WTC11 (cell line): ENCODE results near the gene FANCI. TPM values are rescaled to one million over a fixed set of nuclear protein-coding genes. Genes with fewer than 3 reads are reported as not detected.

Experiments
- ATAC-seq: fragments of 200-7000 bp; cut with Tn5 transposase; 2 replicates; pipeline ENCODE4 v1.10.0; 2021; ENCODE audit warnings: mild to moderate bottlenecking, moderate library complexity
- CTCF ChIA-PET: fragments of 300-600 bp; sonication (Branson Sonifier 250); formaldehyde crosslinking; loops from one replicate; lab custom pipeline; 2021; ENCODE audit warnings: antibody characterized with exemption; lab: Charles Lee
- POLR2A ChIA-PET: fragments of 350-600 bp; sonication (Branson Sonifier 250); formaldehyde crosslinking; loops from one replicate; lab custom pipeline; 2021; ENCODE audit warnings: antibody characterized with exemption; lab: Charles Lee
- DNase-seq: peaks from one replicate; pipeline ENCODE4 v3.0.0; 2021; ENCODE audit warnings: low spot score
- H3K27ac Mint-ChIP-seq: 2 replicates; pipeline ENCODE4 v1.8.0; 2021; ENCODE audit warnings: mixed read lengths
- H3K27me3 Mint-ChIP-seq: 2 replicates; pipeline ENCODE4 v1.8.0; 2021; ENCODE audit warnings: low read depth, mild to moderate bottlenecking, moderate library complexity, mixed read lengths
- H3K36me3 Mint-ChIP-seq: 2 replicates; pipeline ENCODE4 v1.8.0; 2021; ENCODE audit warnings: mixed read lengths
- H3K4me1 Mint-ChIP-seq: 2 replicates; pipeline ENCODE4 v1.8.0; 2022; ENCODE audit warnings: mixed read lengths
- H3K4me3 Mint-ChIP-seq: 2 replicates; pipeline ENCODE4 v1.8.0; 2021; ENCODE audit warnings: mild to moderate bottlenecking, moderate library complexity, mixed read lengths
- H3K9me3 Mint-ChIP-seq: 2 replicates; pipeline ENCODE4 v1.8.0; 2021; ENCODE audit warnings: mixed read lengths
- CBFB ChIP-seq: sonication (generic); formaldehyde crosslinking; IDR thresholded peaks from 2 replicates; pipeline ENCODE4 v1.8.1; 2022; ENCODE audit warnings: mild to moderate bottlenecking, low read depth, missing genetic modification reagents
- CREB1 ChIP-seq: sonication (generic); formaldehyde crosslinking; IDR thresholded peaks from 2 replicates; pipeline ENCODE4 v1.8.0; 2023; ENCODE audit warnings: mild to moderate bottlenecking, missing genetic modification reagents
- ETV6 ChIP-seq: sonication (generic); formaldehyde crosslinking; IDR thresholded peaks from 2 replicates; pipeline ENCODE4 v1.8.1; 2022; ENCODE audit warnings: mild to moderate bottlenecking, missing genetic modification reagents
- IRF2 ChIP-seq: sonication (generic); formaldehyde crosslinking; IDR thresholded peaks from 2 replicates; pipeline ENCODE4 v1.8.0; 2022; ENCODE audit warnings: low read depth, missing genetic modification reagents, borderline replicate concordance
- KAT7 ChIP-seq: sonication (generic); formaldehyde crosslinking; IDR thresholded peaks from 2 replicates; pipeline ENCODE4 v1.8.1; 2023; ENCODE audit warnings: missing genetic modification reagents, mild to moderate bottlenecking, borderline replicate concordance
- MXD4 ChIP-seq: fragments of 250-450 bp; sonication (Bioruptor Pico); IDR thresholded peaks from 2 replicates; pipeline ENCODE4 v1.8.0; 2021; ENCODE audit warnings: mild to moderate bottlenecking, moderate library complexity, borderline replicate concordance
- NFE2L1 ChIP-seq: sonication (generic); formaldehyde crosslinking; IDR thresholded peaks from 2 replicates; pipeline ENCODE4 v1.8.1; 2023; ENCODE audit warnings: missing genetic modification reagents
- PRRX2 ChIP-seq: fragments of 250-450 bp; sonication (Bioruptor Pico); IDR thresholded peaks from 2 replicates; pipeline ENCODE4 v1.8.0; 2021; ENCODE audit warnings: mild to moderate bottlenecking
- STAT6 ChIP-seq: sonication (generic); formaldehyde crosslinking; conservative IDR thresholded peaks from 2 replicates; pipeline ENCODE4 v1.8.1; 2023; ENCODE audit warnings: mild to moderate bottlenecking, low read depth, missing genetic modification reagents, moderate library complexity
- TEAD4 ChIP-seq: sonication (generic); formaldehyde crosslinking; IDR thresholded peaks from 2 replicates; pipeline ENCODE4 v1.8.0; 2022; ENCODE audit warnings: mild to moderate bottlenecking, missing genetic modification reagents
- USF2 ChIP-seq: sonication (generic); formaldehyde crosslinking; IDR thresholded peaks from 2 replicates; pipeline ENCODE4 v1.8.1; 2023; ENCODE audit warnings: mild to moderate bottlenecking, missing genetic modification reagents, moderate library complexity
- ZNF138 ChIP-seq: sonication (generic); formaldehyde crosslinking; conservative IDR thresholded peaks from 2 replicates; pipeline ENCODE4 v1.8.1; 2022; ENCODE audit warnings: mild to moderate bottlenecking, moderate library complexity, missing genetic modification reagents
- ZNF423 ChIP-seq: fragments of 250-450 bp; sonication (Bioruptor Pico); IDR thresholded peaks from 2 replicates; pipeline ENCODE4 v2.1.2; 2022; ENCODE audit warnings: mild to moderate bottlenecking, moderate library complexity
- ZNF532 ChIP-seq: fragments of 250-450 bp; sonication (Bioruptor Pico); IDR thresholded peaks from 2 replicates; pipeline ENCODE4 v1.9.0; 2021; ENCODE audit warnings: mild to moderate bottlenecking, borderline replicate concordance
- total RNA-seq: library from RNA; stranded (reverse); gene quantifications from 3 replicates; pipeline ENCODE4 v1.2.3, GENCODE V29; 2021
- TF ChIP-seq, protein P1 (sequence below): fragments of 250-450 bp; sonication (Bioruptor Pico); IDR thresholded peaks from 2 replicates; pipeline ENCODE4 v1.9.0; 2021; ENCODE audit warnings: mild to moderate bottlenecking
- TF ChIP-seq, protein P2 (sequence below): sonication (generic); formaldehyde crosslinking; IDR thresholded peaks from 2 replicates; pipeline ENCODE4 v1.8.1; 2022; ENCODE audit warnings: low read depth, missing genetic modification reagents, borderline replicate concordance

Gene FANCI
- total RNA-seq, 1 experiment from 2014 or later: 108 TPM

DNA sequence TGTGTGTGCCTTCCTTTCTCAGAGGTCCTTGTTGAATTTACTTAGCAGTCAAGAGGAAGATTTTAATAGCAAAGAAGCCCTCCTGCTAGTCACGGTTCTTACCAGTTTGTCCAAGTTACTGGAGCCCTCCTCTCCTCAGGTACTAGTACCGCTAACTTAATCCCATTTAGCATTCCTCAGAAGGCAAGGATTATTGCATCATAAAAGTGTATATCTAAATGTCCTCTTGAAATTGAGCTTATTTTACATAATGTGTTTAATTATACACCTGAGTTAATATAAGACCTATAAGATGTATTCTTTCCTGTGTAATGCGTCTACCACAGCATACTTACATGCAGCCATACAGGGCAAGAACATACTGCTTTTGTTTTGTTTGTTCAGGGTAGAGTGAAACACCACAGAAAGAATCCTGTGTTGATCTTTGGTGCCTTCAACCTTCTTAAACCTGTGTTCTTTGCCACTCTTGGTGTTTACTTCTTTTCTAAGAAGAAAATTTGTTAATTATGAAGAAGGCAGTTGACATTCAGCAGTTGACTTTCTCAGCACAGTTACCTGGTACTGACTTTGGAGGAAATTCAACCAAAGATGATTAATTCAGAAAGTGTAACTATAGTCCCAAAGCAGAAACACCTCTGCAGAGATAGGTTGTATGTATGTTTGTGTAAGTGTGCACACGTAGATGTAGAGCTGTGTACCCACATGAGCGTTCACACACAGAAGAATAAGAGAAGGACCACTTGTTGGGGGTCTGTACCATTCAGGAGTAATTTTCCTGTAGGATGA lies 57.7 kb downstream of the FANCI start:
- POLR2A ChIA-PET: no interaction called here
- H3K27me3 Mint-ChIP-seq: no peaks in the 10 kb centered on the region

DNA sequence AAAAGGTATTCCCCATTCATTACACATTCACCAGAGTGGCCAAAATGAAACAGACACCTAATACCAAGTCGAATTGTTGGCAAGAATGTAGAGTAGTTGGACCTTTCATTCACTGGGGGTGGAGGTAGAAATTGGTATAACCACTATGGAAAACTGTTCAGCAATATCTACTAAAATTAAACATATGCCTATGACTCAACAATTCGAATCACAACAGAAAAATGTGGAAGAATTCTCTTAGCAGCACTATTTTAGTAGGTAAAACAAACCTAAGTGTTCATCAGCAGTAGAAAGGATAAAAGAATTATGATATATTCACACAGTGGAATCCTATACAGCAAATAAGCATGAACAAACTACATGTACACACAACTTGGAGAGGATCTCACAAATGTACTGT lies 60.2 kb downstream of the FANCI start:
- TF ChIP-seq, protein P1, sequence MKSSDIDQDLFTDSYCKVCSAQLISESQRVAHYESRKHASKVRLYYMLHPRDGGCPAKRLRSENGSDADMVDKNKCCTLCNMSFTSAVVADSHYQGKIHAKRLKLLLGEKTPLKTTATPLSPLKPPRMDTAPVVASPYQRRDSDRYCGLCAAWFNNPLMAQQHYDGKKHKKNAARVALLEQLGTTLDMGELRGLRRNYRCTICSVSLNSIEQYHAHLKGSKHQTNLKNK: no peak
- no peak for TF ChIP-seq CREB1 (CRISPR knock-in tag)
- H3K27me3 Mint-ChIP-seq: no peaks in the 10 kb centered on the region
- H3K36me3 Mint-ChIP-seq: peaks cover 83% of the 10 kb centered on the region
- H3K27ac Mint-ChIP-seq: no peak overlapping the region
- CTCF ChIA-PET: interaction anchor here (2.8 kb wide), 1 partner anchor 97 kb away, joined by 7 read pairs; no protein-coding TSS in a partner anchor
- ATAC-seq (no peak), DNase-seq (no peak)
- no peaks in the 10 kb centered on the region for H3K9me3 Mint-ChIP-seq
- no peaks in the 10 kb centered on the region for H3K4me1 Mint-ChIP-seq
- POLR2A ChIA-PET: no interaction called here
- H3K4me3 Mint-ChIP-seq: no peak overlapping the region

More for the DNA sequence above, 57.7 kb downstream of the FANCI start:
- CTCF ChIA-PET: interaction anchor here (0.7 kb wide), 1 partner anchor 12 kb away, joined by 3 read pairs; no protein-coding TSS in a partner anchor
- Mint-ChIP-seq H3K4me3 (no peak overlapping the region), H3K4me1 (no peaks in the 10 kb centered on the region), H3K27ac (no peak overlapping the region), H3K36me3 (peaks cover 80% of the 10 kb centered on the region), H3K9me3 (no peaks in the 10 kb centered on the region)
- DNase-seq (no peak), ATAC-seq (no peak)
- TF ChIP-seq PRRX2 (CRISPR knock-in tag): no peak
- TF ChIP-seq ZNF138: no peak
- TF ChIP-seq KAT7: no peak

DNA sequence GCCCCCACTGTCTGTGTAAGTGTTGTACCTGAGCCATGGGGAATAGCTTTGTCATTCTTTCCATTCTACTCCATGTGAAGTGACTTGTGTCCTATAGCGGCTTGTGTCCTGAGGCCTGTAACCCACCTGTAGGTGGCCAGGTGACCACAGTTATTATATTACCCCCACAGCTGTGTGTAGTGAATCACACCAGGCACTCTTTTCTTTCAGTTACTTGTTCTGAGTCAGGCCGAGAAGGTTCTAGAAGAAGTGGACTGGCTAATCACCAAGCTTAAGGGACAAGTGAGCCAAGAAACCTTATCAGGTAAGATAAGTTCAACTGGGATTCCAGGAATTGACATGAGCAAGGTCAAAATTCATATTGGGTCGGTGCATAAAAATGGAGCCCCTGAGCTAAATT lies 61.6 kb downstream of the FANCI start:
- CTCF ChIA-PET: interaction anchor here (0.6 to 2.8 kb wide), 2 partner anchors 30 to 99 kb away, joined by 4 to 7 read pairs; no protein-coding TSS in a partner anchor
- H3K36me3 Mint-ChIP-seq: peaks cover 81% of the 10 kb centered on the region
- TF ChIP-seq ZNF532 (no peak), USF2 (CRISPR knock-in tag) (no peak), IRF2 (no peak), ZNF423 (CRISPR knock-in tag) (no peak), STAT6 (no peak), NFE2L1 (CRISPR knock-in tag) (no peak), TEAD4 (CRISPR knock-in tag) (no peak), ETV6 (CRISPR knock-in tag) (no peak), MXD4 (CRISPR knock-in tag) (no peak), CBFB (CRISPR knock-in tag) (no peak)
- TF ChIP-seq, protein P2, sequence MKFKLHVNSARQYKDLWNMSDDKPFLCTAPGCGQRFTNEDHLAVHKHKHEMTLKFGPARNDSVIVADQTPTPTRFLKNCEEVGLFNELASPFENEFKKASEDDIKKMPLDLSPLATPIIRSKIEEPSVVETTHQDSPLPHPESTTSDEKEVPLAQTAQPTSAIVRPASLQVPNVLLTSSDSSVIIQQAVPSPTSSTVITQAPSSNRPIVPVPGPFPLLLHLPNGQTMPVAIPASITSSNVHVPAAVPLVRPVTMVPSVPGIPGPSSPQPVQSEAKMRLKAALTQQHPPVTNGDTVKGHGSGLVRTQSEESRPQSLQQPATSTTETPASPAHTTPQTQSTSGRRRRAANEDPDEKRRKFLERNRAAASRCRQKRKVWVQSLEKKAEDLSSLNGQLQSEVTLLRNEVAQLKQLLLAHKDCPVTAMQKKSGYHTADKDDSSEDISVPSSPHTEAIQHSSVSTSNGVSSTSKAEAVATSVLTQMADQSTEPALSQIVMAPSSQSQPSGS (CRISPR knock-in tag): no peak
- TF ChIP-seq, all 79 proteins: peak for 0
- Mint-ChIP-seq H3K27ac (no peak overlapping the region), H3K4me1 (no peaks in the 10 kb centered on the region), H3K27me3 (no peaks in the 10 kb centered on the region), H3K9me3 (no peaks in the 10 kb centered on the region), H3K4me3 (no peak overlapping the region)
- ATAC-seq (no peak), DNase-seq (no peak)
- POLR2A ChIA-PET: no interaction called here
